ENCODE results near the gene MED10.

MED10 gene

GRCh38 chr5:6377905-6378765, at the start of gene MED10:
Gene MED10 (minus strand): TSS chr5:6378547. CDS start chr5:6378483, 64 bp downstream.
- DNase-seq (ENCODE audit: low read depth): peak; percentile 92

- DNase-seq (ENCODE audit: low read depth): no peak
These were observed 49.3 kb upstream of the MED10 start for GRCh38 chr5:6427694-6428093.

GRCh38 chr5:6424700-6425099, 46.4 kb upstream of the MED10 start:
- DNase-seq (ENCODE audit: low read depth): no peak

GRCh38 chr5:6424110-6424659, 45.8 kb upstream of the MED10 start:
- no peak for DNase-seq (ENCODE audit: low read depth)

- DNase-seq (ENCODE audit: low read depth): no peak
These were observed 45.2 kb upstream of the MED10 start for GRCh38 chr5:6423327-6424109.

GRCh38 chr5:6419340-6419852, 41.0 kb upstream of the MED10 start:
- no peak for DNase-seq (ENCODE audit: low read depth)

- DNase-seq (ENCODE audit: low read depth): no peak
These were observed 40.4 kb upstream of the MED10 start for GRCh38 chr5:6418679-6419276.

GRCh38 chr5:6417657-6418056, 39.3 kb upstream of the MED10 start:
- no peak for DNase-seq (ENCODE audit: low read depth)

GRCh38 chr5:6412811-6413210, 34.5 kb upstream of the MED10 start:
- DNase-seq (ENCODE audit: low read depth): no peak

- no peak for DNase-seq (ENCODE audit: low read depth)
These were observed 32.8 kb upstream of the MED10 start for GRCh38 chr5:6411141-6411540.

- no peak for DNase-seq (ENCODE audit: low read depth)
These were observed 32.1 kb upstream of the MED10 start for GRCh38 chr5:6410421-6410820.

- DNase-seq (ENCODE audit: low read depth): no peak
These were observed 30.5 kb upstream of the MED10 start for GRCh38 chr5:6408627-6409446.

- no peak for DNase-seq (ENCODE audit: low read depth)
These were observed 29.9 kb upstream of the MED10 start for GRCh38 chr5:6408260-6408596.

GRCh38 chr5:6407558-6408259, 29.4 kb upstream of the MED10 start:
- no peak for DNase-seq (ENCODE audit: low read depth)

GRCh38 chr5:6405591-6405990, 27.2 kb upstream of the MED10 start:
- no peak for DNase-seq (ENCODE audit: low read depth)

- no peak for DNase-seq (ENCODE audit: low read depth)
These were observed 25.8 kb upstream of the MED10 start for GRCh38 chr5:6404129-6404528.

- DNase-seq (ENCODE audit: low read depth): no peak
These were observed 25.1 kb upstream of the MED10 start for GRCh38 chr5:6403416-6403815.

GRCh38 chr5:6402939-6403338, 24.6 kb upstream of the MED10 start:
- DNase-seq (ENCODE audit: low read depth): no peak

- DNase-seq (ENCODE audit: low read depth): no peak
These were observed 23.1 kb upstream of the MED10 start for GRCh38 chr5:6401410-6401809.

GRCh38 chr5:6399980-6400910, 21.9 kb upstream of the MED10 start:
- no peak for DNase-seq (ENCODE audit: low read depth)

Data from fibroblast of gingiva (primary cell).